Heart right ventricle (tissue), 16 donors: ENCODE measurements around the gene WDR81. TPM values are rescaled to one million over a fixed set of nuclear protein-coding genes. Genes with fewer than 3 reads are reported as not detected.

ENCODE experiments used
- ATAC-seq, 8 donors: fragments of 200-7000 bp; cut with Tn5 transposase; one replicate each; pipeline ENCODE4 v1.9.1; 2020; ENCODE audit warnings: mild to moderate bottlenecking in 8 of 8, moderate library complexity in 8 of 8, moderate number of reproducible peaks in 1 of 8
- DNase-seq, 2 donors: peaks; one replicate each; pipeline ENCODE4 v3.0.0-alpha.2; 2020
- H3K27ac ChIP-seq, 10 donors: fragments of 200-600 bp; sonication (generic) in 2 of 10; one replicate each; pipeline versions ENCODE4 v1.5.0 to v1.8.0; 2020 to 2022; ENCODE audit warnings: mild to moderate bottlenecking in 3 of 10
- H3K27me3 ChIP-seq, 7 donors: fragments of 200-600 bp; one replicate each; pipeline ENCODE4 v1.8.0; 2021 to 2022; ENCODE audit warnings: mild to moderate bottlenecking in 2 of 7
- H3K36me3 ChIP-seq, 9 donors: fragments of 200-600 bp; sonication (generic) in 1 of 9; one replicate each; pipeline versions ENCODE4 v1.5.0 to v1.8.0; 2020 to 2022; ENCODE audit warnings: mild to moderate bottlenecking in 2 of 9
- H3K4me1 ChIP-seq, 9 donors: fragments of 200-600 bp; sonication (generic) in 1 of 9; one replicate each; pipeline versions ENCODE4 v1.5.0 to v1.8.0; 2020 to 2022; ENCODE audit warnings: mild to moderate bottlenecking in 4 of 9
- H3K4me3 ChIP-seq, 10 donors: fragments of 200-600 bp; sonication (generic) in 2 of 10; one replicate each; pipeline versions ENCODE4 v1.5.0 to v1.8.0; 2020 to 2022; ENCODE audit warnings: mild to moderate bottlenecking in 7 of 10, moderate library complexity in 2 of 10
- H3K9me3 ChIP-seq, 11 donors: fragments of 200-600 bp in 10 of 11; sonication (generic) in 2 of 11; one replicate each; pipeline versions ENCODE4 v1.5.0 to v1.8.0; 2013 to 2022; ENCODE audit warnings: mild to moderate bottlenecking in 2 of 11, control low read depth in 1 of 11, moderate library complexity in 1 of 11
- WGBS, 2 donors: extraction: QIAGEN DNeasy Blood & Tissue Kit; methylation state at CpG; one replicate each; pipeline ENCODE4 v1.1.7; 2013; ENCODE audit warnings: inconsistent platforms in 1 of 2; 5-methylcytosine and 5-hydroxymethylcytosine counted together
- intact Hi-C, 10 donors: fragments of 100-400 bp; cut with DNase I; formaldehyde crosslinking; loops; one replicate each; pipeline versions ENCODE4 v1.11.1 to v1.14.2; 2022
- polyA plus RNA-seq, 2 donors: library from polyadenylated mRNA; stranded (reverse); fragments of 200-250 nt; gene quantifications; one replicate each; pipeline ENCODE4 v1.2.3, GENCODE V29; 2013
- total RNA-seq, 10 donors: library from RNA; stranded (reverse); fragmentation: NEBNext Ultra II Directional in 3 of 10; extraction: Animal tissue kit (Norgen Biotek cat#: 25700) in 3 of 10; gene quantifications; one replicate each; pipeline versions ENCODE4 v1.2.1 to v1.2.4, GENCODE V29; 2021 to 2023
- TF ChIP-seq, protein P1 (sequence below), 9 donors: fragments of 200-600 bp; sonication (generic) in 2 of 9; IDR thresholded peaks; one replicate each; pipeline versions ENCODE4 v1.5.0 to v1.8.0; 2021 to 2022; ENCODE audit warnings: antibody characterized with exemption in 9 of 9, mild to moderate bottlenecking in 5 of 9, moderate library complexity in 1 of 9
- donor health status: Arrhythmogenic right ventricular cardiomyopathy.
- donor health status: ischemic (EF 13 %, LVEDD 7.1; RV severe dilation, severe dysfunction).
- donor health status: healthy with polysubstance abuse.
- donor health status: DM: no; HTN: yes; CAD: no.
- donor health status: DM: no; HTN: no; CAD: no.
- donor health status: ischemic (EF 25% LVEDD 6.9; RV normal size, moderate dysfunction).
- donor health status: ischemic (EF 25% LVEDD 5.7; RV mildly dilated, moderate dysfunction).
- donor health status: healthy.
- donor health status: DM: yes; HTN: yes; CAD: no.
- donor health status: Ischemic cardiomyopathy.
- donor health status: ischemic (EF 35%, LVEDD 5.7; RV mildly dilated, moderate dysfunction).
- donor health status: nonischemic (EF 11% LVEDD 7.7; RV severe dilation, severe dysfunction).
- donor health status: DM: yes; HTN: yes; CAD: no.
- donor health status: PGD.
- donor health status: ischemic (EF 29% LVEDD 5.4; RV normal size, mild dysfunction).
- donor health status: nonischemic (EF 23%, LVEDD 6.1; RV moderate dilation, normal function).

Gene WDR81
- total and polyA plus RNA-seq, 12 donors: 7.7 to 16.9 (median 9.2) TPM

DNA sequence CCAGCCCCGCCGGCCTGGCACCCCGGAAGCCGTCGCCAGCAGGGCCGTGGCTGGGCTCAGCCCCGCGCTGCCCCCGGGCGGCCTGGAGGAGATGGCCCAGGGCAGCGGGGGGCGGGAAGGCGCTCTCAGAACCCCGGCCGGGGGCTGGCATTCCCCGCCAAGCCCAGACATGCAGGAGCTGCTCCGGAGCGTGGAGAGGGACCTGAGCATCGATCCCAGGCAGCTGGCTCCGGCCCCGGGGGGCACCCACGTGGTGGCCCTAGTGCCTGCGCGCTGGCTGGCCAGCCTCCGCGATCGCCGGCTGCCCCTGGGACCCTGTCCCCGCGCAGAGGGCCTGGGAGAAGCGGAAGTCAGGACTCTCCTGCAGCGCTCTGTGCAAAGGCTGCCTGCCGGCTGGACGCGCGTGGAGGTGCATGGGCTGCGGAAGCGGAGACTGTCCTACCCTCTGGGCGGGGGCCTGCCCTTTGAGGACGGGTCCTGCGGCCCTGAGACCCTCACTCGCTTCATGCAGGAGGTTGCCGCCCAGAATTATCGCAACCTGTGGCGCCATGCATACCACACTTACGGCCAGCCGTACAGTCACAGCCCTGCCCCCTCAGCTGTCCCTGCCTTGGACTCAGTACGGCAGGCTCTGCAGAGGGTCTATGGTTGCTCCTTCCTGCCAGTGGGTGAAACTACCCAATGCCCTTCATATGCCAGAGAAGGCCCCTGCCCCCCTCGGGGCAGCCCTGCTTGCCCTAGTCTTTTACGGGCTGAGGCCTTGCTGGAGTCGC lies 551 bp downstream of the WDR81 start:
- Histone ChIP-seq H3K4me3 (peak overlapping the region; percentile 66 to 81 (median 72)), H3K4me1 (peaks cover 11 to 81% (median 31%) of the 10 kb centered on the region in 9 donors), H3K9me3 (no peaks in the 10 kb centered on the region), H3K27ac (peak overlapping the region; percentile 76 to 97 (median 86)), H3K27me3 (no peaks in the 10 kb centered on the region), H3K36me3 (peaks cover 0 to 41% (median 2%) of the 10 kb centered on the region in 9 donors)
- peak; percentile 4 to 64 (median 30) for ATAC-seq
- no peak for DNase-seq
- intact Hi-C loops: loop anchor here in 8 of 10 donors (2.0 to 10.0 kb wide), 7 partner anchors 57 to 320 kb away; partner anchors contain the start of genes OVCA2 (in 2 of the 8), DPH1 (in 1 of the 8) and RTN4RL1 (in 1 of the 8)
- 17 to 25% methylated on average over 45 to 51 of the region's 51 CpGs for WGBS, 2 donors
- TF ChIP-seq, protein P1, sequence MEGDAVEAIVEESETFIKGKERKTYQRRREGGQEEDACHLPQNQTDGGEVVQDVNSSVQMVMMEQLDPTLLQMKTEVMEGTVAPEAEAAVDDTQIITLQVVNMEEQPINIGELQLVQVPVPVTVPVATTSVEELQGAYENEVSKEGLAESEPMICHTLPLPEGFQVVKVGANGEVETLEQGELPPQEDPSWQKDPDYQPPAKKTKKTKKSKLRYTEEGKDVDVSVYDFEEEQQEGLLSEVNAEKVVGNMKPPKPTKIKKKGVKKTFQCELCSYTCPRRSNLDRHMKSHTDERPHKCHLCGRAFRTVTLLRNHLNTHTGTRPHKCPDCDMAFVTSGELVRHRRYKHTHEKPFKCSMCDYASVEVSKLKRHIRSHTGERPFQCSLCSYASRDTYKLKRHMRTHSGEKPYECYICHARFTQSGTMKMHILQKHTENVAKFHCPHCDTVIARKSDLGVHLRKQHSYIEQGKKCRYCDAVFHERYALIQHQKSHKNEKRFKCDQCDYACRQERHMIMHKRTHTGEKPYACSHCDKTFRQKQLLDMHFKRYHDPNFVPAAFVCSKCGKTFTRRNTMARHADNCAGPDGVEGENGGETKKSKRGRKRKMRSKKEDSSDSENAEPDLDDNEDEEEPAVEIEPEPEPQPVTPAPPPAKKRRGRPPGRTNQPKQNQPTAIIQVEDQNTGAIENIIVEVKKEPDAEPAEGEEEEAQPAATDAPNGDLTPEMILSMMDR (IDR thresholded peaks at IDR 0.05): peak in 2 of 9 donors; percentile 2 to 26

DNA sequence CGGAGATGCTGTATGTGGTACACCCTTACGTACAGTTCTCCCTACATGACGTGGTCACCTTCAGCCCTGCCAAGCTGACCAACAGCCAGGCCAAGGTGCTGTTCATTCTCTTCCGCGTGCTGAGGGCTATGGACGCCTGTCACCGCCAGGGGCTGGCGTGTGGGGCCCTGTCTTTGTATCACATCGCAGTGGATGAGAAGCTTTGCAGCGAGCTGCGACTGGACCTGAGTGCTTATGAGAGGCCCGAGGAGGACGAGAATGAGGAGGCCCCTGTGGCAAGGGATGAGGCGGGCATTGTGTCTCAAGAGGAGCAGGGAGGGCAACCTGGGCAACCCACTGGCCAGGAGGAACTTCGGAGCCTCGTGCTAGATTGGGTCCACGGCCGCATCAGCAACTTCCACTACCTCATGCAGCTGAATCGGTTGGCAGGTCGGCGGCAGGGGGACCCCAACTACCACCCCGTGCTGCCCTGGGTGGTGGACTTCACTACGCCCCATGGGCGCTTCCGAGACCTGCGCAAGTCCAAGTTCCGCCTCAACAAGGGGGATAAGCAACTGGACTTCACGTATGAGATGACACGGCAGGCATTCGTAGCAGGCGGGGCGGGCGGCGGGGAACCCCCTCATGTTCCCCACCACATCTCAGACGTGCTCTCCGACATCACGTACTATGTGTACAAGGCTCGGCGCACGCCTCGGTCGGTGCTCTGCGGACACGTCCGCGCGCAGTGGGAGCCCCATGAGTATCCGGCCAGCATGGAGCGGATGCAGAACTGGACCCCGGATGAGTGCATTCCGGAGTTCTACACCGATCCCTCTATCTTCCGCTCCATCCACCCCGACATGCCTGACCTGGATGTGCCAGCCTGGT lies 1.4 kb downstream of the WDR81 start:
- H3K27me3 ChIP-seq: no peaks in the 10 kb centered on the region
- ATAC-seq: no peak
- H3K4me1 ChIP-seq: peaks cover 9 to 82% (median 38%) of the 10 kb centered on the region in 9 donors
- peak overlapping the region in 4 of 10 donors; percentile 80 to 97 (median 86) for H3K27ac ChIP-seq
- peak overlapping the region in 8 of 10 donors; percentile 66 to 81 (median 72) for H3K4me3 ChIP-seq
- H3K9me3 ChIP-seq: no peaks in the 10 kb centered on the region
- peaks cover 0 to 49% (median 2%) of the 10 kb centered on the region in 9 donors for H3K36me3 ChIP-seq
- intact Hi-C loops: loop anchor here in 7 of 10 donors (2.0 to 10.0 kb wide), 7 partner anchors 56 to 319 kb away; partner anchors contain the start of genes OVCA2 (in 2 of the 7), DPH1 (in 1 of the 7) and RTN4RL1 (in 1 of the 7)
- TF ChIP-seq, protein P1 (IDR thresholded peaks at IDR 0.05): no peak
- 94 to 96% methylated on average over 54 of the region's 54 CpGs for WGBS, 2 donors
- no peak for DNase-seq

DNA sequence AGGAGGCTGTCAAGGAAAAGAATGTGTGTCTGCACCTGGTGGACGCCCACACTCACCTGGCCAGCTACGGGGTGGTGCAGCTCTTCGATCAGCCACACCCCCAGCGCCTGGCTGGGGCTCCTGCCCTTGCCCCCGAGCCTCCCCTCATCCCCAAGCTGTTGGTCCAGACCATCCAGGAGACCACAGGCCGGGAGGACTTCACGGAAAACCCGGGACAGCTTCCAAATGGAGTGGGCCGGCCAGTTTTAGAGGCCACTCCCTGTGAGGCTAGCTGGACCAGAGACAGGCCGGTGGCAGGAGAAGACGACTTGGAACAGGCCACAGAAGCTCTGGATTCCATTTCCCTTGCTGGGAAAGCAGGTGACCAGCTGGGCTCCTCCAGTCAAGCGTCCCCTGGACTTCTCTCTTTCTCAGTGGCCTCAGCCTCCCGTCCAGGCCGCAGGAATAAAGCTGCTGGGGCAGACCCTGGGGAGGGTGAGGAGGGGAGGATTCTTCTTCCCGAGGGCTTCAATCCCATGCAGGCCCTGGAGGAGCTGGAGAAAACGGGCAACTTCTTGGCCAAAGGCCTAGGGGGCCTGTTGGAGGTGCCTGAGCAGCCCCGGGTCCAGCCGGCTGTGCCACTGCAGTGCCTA lies 2.2 kb downstream of the WDR81 start:
- H3K27ac ChIP-seq: peak overlapping the region in 1 of 10 donors; percentile 31
- ATAC-seq: no peak
- intact Hi-C loops: loop anchor here in 5 of 10 donors (5.0 to 10.0 kb wide), 5 partner anchors 56 to 318 kb away; partner anchors contain the start of genes OVCA2 (in 2 of the 5), DPH1 (in 1 of the 5) and RTN4RL1 (in 1 of the 5)
- DNase-seq: no peak
- H3K9me3 ChIP-seq: no peaks in the 10 kb centered on the region
- peaks cover 9 to 82% (median 38%) of the 10 kb centered on the region in 9 donors for H3K4me1 ChIP-seq
- TF ChIP-seq, protein P1 (IDR thresholded peaks at IDR 0.05): no peak
- H3K27me3 ChIP-seq: no peaks in the 10 kb centered on the region
- H3K4me3 ChIP-seq: no peak overlapping the region
- peaks cover 0 to 58% (median 2%) of the 10 kb centered on the region in 9 donors for H3K36me3 ChIP-seq
- WGBS, 2 donors: 82 to 87% methylated on average over 18 of the region's 18 CpGs
